B cell (primary cell): ENCODE data around the gene RPL35. TPM values are rescaled to one million over a fixed set of nuclear protein-coding genes. Genes with fewer than 3 reads are reported as not detected.

Experiments
- ATAC-seq: fragments of 200-7000 bp; cut with Tn5 transposase; one replicate; pipeline ENCODE4 v1.10.0; 2021; ENCODE audit warnings: low read depth, mild to moderate bottlenecking, moderate number of reproducible peaks, moderate library complexity
- CTCF ChIA-PET: fragments of 350-600 bp; sonication (Branson Sonifier 250); formaldehyde crosslinking; loops from one replicate; lab custom pipeline; 2021; ENCODE audit warnings: antibody characterized with exemption, inconsistent platforms; lab: Charles Lee
- POLR2A ChIA-PET: fragments of 350-600 bp; sonication (Branson Sonifier 250); formaldehyde crosslinking; loops from one replicate; lab custom pipeline; 2021; ENCODE audit warnings: antibody characterized with exemption; lab: Charles Lee
- DNase-seq: peaks from one replicate; pipeline ENCODE4 v3.0.0; 2013
- H2AFZ ChIP-seq: 2 replicates; pipeline ENCODE4 v1.6.1; 2012; ENCODE audit warnings: mild to moderate bottlenecking, low read depth, low read length; ENCODE audit not compliant: insufficient read depth, poor library complexity, severe bottlenecking
- H3K27ac ChIP-seq, 2 donors: 1 replicate in 1 of 2; 2 replicates in 1 of 2; pipeline ENCODE4 v1.5.1; 2012 to 2013; ENCODE audit warnings: low read length in 2 of 2, mild to moderate bottlenecking in 2 of 2, moderate library complexity in 1 of 2
- H3K27me3 ChIP-seq, 4 experiments: fragments of 200-600 bp in 1 of 4; sonication (generic) in 1 of 4; replicated peaks in 1 of 4; 1 replicate in 2 of 4; 2 replicates in 2 of 4; pipeline versions ENCODE4 v1.6.1 to v1.7.0; 2013 to 2016; ENCODE audit warnings: low read length in 3 of 4, mild to moderate bottlenecking in 2 of 4, mixed read lengths in 1 of 4, moderate library complexity in 1 of 4; ENCODE audit not compliant: insufficient read depth in 4 of 4, control insufficient read depth in 3 of 4; ENCODE audit errors: control extremely low read depth in 1 of 4
- H3K36me3 ChIP-seq, 2 experiments: replicated peaks in 1 of 2; 1 replicate in 1 of 2; 2 replicates in 1 of 2; pipeline versions ENCODE4 v1.6.1 to v1.7.1; 2013; ENCODE audit warnings: low read length in 1 of 2; ENCODE audit not compliant: insufficient read depth in 2 of 2, control insufficient read depth in 1 of 2; ENCODE audit errors: control extremely low read depth in 1 of 2, extremely low read depth in 1 of 2
- H3K4me1 ChIP-seq, 2 donors: fragments of 200-600 bp in 1 of 2; sonication (generic) in 1 of 2; 1 replicate in 1 of 2; 2 replicates in 1 of 2; pipeline versions ENCODE4 v1.5.1 to v1.6.1; 2013 to 2017; ENCODE audit warnings: low read length in 2 of 2; ENCODE audit not compliant: control insufficient read depth in 2 of 2, insufficient read depth in 2 of 2
- H3K4me2 ChIP-seq: replicated peaks from 2 replicates; pipeline ENCODE3; 2012; ENCODE audit warnings: mild to moderate bottlenecking, low read depth, low read length; ENCODE audit not compliant: poor library complexity, severe bottlenecking
- H3K4me3 ChIP-seq, 5 experiments: fragments of 200-600 bp in 1 of 5; sonication (generic) in 1 of 5; 1 replicate in 3 of 5; 2 replicates in 2 of 5; pipeline versions ENCODE4 v1.5.1 to v1.7.0; 2011 to 2016; ENCODE audit warnings: low read length in 4 of 5, mild to moderate bottlenecking in 4 of 5, low read depth in 2 of 5, control low read depth in 1 of 5, moderate library complexity in 1 of 5; ENCODE audit not compliant: insufficient read depth in 1 of 5; ENCODE audit errors: control extremely low read depth in 1 of 5, extremely low read depth in 1 of 5
- H3K79me2 ChIP-seq: fragments of 200-600 bp; sonication (generic); one replicate; pipeline ENCODE4 v1.6.0; 2016; ENCODE audit warnings: low read length; ENCODE audit not compliant: control insufficient read depth, insufficient read depth
- H3K9ac ChIP-seq: fragments of 200-600 bp; sonication (generic); 2 replicates; pipeline ENCODE4 v1.6.1; 2017; ENCODE audit warnings: mild to moderate bottlenecking, low read length, moderate library complexity
- H3K9me3 ChIP-seq, 3 donors: one replicate each; pipeline versions ENCODE4 v1.6.1 to v1.7.1; 2013; ENCODE audit warnings: low read length in 2 of 3; ENCODE audit not compliant: control insufficient read depth in 2 of 3, insufficient read depth in 1 of 3; ENCODE audit errors: control extremely low read depth in 1 of 3
- H4K20me1 ChIP-seq: 2 replicates; pipeline ENCODE4 v1.6.0; 2012; ENCODE audit warnings: mild to moderate bottlenecking, low read length; ENCODE audit not compliant: insufficient read depth, control insufficient read depth, poor library complexity, severe bottlenecking
- H3K27ac Mint-ChIP-seq: one replicate; pipeline ENCODE4 v1.8.0; 2021; ENCODE audit warnings: mixed read lengths
- H3K27me3 Mint-ChIP-seq: one replicate; pipeline ENCODE4 v1.8.0; 2021; ENCODE audit warnings: mixed read lengths
- H3K4me1 Mint-ChIP-seq: one replicate; pipeline ENCODE4 v1.8.0; 2021; ENCODE audit warnings: mixed read lengths
- H3K4me3 Mint-ChIP-seq: one replicate; pipeline ENCODE4 v1.8.0; 2021; ENCODE audit warnings: mixed read lengths
- H3K9me3 Mint-ChIP-seq: one replicate; pipeline ENCODE4 v1.8.0; 2022; ENCODE audit warnings: mixed read lengths; ENCODE audit not compliant: insufficient read depth
- EZH2 ChIP-seq: IDR thresholded peaks from 2 replicates; pipeline ENCODE4 v1.6.1; 2012; ENCODE audit warnings: borderline replicate concordance, low read depth, mild to moderate bottlenecking, moderate library complexity, low read length; ENCODE audit not compliant: insufficient read depth, poor library complexity, severe bottlenecking
- WGBS: methylation state at CpG from one replicate; pipeline ENCODE4 v1.1.5; 2013; ENCODE audit warnings: missing lambda C conversion rate; ENCODE audit not compliant: insufficient coverage; 5-methylcytosine and 5-hydroxymethylcytosine counted together
- intact Hi-C: fragments of 100-400 bp; cut with micrococcal nuclease; formaldehyde crosslinking; loops from one replicate; pipeline ENCODE4 v1.10.0; 2022
- polyA plus RNA-seq: library from polyadenylated mRNA; depleted of rRNA; stranded (reverse); fragments of >200 nt; gene quantifications from 2 replicates; pipeline ENCODE4 v1.2.3, GENCODE V29; 2012
- total RNA-seq, 2 donors: library from RNA; stranded (reverse); fragments of 120-200 nt in 1 of 2; gene quantifications; 1 replicate in 1 of 2; 2 replicates in 1 of 2; pipeline versions ENCODE4 v1.2.3 to v1.2.4, GENCODE V29; 2013 to 2022
- TF ChIP-seq, protein P1 (sequence below): fragments of 200-600 bp; IDR thresholded peaks from one replicate; pipeline ENCODE4 v1.8.0; 2022; ENCODE audit warnings: antibody characterized with exemption, mild to moderate bottlenecking

The RPL35 gene
- total and polyA plus RNA-seq, 2 donors (not counting 1 experiment from before 2014, with no cell fraction given): 1,609 to 3,858 TPM

DNA sequence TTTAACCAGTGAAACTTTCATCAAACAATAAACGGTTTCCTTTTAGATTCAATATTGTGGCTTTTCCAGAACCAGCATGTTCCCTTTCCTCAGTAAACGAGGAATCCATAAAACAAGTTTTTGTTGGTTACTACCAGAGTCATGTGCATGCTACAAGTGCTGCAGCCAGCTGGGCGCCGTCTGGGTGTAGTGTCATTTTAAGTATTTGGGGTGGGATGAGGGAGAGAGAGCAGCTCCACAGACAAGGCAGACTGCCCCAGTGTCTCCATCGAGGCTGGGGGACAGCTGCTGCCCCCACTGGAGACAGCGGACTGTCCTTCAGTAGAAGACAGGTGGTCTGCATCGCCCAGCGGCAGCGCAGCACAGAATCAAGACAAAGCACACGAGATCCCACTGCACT, 17.5 kb upstream of the RPL35 start:
- H3K27me3 ChIP-seq: no peaks in the 10 kb centered on the region
- H3K79me2 ChIP-seq: peaks cover 23% of the 10 kb centered on the region
- no peak overlapping the region for H2AFZ ChIP-seq
- no peak overlapping the region for H3K27ac ChIP-seq
- no peak overlapping the region for H3K27ac Mint-ChIP-seq
- no peak for TF ChIP-seq EZH2
- TF ChIP-seq, protein P1, sequence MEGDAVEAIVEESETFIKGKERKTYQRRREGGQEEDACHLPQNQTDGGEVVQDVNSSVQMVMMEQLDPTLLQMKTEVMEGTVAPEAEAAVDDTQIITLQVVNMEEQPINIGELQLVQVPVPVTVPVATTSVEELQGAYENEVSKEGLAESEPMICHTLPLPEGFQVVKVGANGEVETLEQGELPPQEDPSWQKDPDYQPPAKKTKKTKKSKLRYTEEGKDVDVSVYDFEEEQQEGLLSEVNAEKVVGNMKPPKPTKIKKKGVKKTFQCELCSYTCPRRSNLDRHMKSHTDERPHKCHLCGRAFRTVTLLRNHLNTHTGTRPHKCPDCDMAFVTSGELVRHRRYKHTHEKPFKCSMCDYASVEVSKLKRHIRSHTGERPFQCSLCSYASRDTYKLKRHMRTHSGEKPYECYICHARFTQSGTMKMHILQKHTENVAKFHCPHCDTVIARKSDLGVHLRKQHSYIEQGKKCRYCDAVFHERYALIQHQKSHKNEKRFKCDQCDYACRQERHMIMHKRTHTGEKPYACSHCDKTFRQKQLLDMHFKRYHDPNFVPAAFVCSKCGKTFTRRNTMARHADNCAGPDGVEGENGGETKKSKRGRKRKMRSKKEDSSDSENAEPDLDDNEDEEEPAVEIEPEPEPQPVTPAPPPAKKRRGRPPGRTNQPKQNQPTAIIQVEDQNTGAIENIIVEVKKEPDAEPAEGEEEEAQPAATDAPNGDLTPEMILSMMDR: no peak
- no peak overlapping the region for H3K4me3 ChIP-seq
- CTCF ChIA-PET: no interaction called here
- POLR2A ChIA-PET: no interaction called here
- peaks cover 0 to 74% of the 10 kb centered on the region in 2 experiments for H3K36me3 ChIP-seq
- H3K9me3 Mint-ChIP-seq: no peaks in the 10 kb centered on the region
- H3K4me1 ChIP-seq: peaks cover 0 to 21% of the 10 kb centered on the region in 2 donors
- 96% methylated on average over 8 of the region's 10 CpGs for WGBS
- intact Hi-C loops: no loop called here
- H3K9me3 ChIP-seq: no peaks in the 10 kb centered on the region
- no peak overlapping the region for H3K9ac ChIP-seq
- no peak overlapping the region for H3K4me3 Mint-ChIP-seq
- no peak overlapping the region for H3K4me2 ChIP-seq
- peaks cover 31% of the 10 kb centered on the region for H4K20me1 ChIP-seq
- DNase-seq (no peak), ATAC-seq (no peak)
- peaks cover 5% of the 10 kb centered on the region for H3K4me1 Mint-ChIP-seq
- no peaks in the 10 kb centered on the region for H3K27me3 Mint-ChIP-seq

GRCh38 chr9:124878518-124878917, 16.8 kb upstream of the RPL35 start:
- Mint-ChIP-seq H3K27me3 (no peaks in the 10 kb centered on the region), H3K4me3 (no peak overlapping the region), H3K4me1 (peaks cover 11% of the 10 kb centered on the region), H3K27ac (no peak overlapping the region), H3K9me3 (no peaks in the 10 kb centered on the region)
- Histone ChIP-seq H3K79me2 (peaks cover 30% of the 10 kb centered on the region), H3K27ac (peak overlapping the region in 1 of 2 donors; percentile 24), H3K9me3 (no peaks in the 10 kb centered on the region), H4K20me1 (peaks cover 38% of the 10 kb centered on the region), H3K4me3 (no peak overlapping the region), H3K36me3 (peaks cover 0 to 81% of the 10 kb centered on the region in 2 experiments), H3K27me3 (no peaks in the 10 kb centered on the region), H3K4me2 (no peak overlapping the region), H3K9ac (no peak overlapping the region), H2AFZ (no peak overlapping the region), H3K4me1 (peaks cover 7 to 28% of the 10 kb centered on the region in 2 donors)
- ATAC-seq (no peak), DNase-seq (no peak)
- ChIA-PET POLR2A (no interaction called here), CTCF (interaction anchor here (1.1 kb wide), 1 partner anchor 106 kb away, joined by 3 read pairs; no protein-coding TSS in a partner anchor)
- intact Hi-C loops: no loop called here
- WGBS: 84% methylated on average over 4 of the region's 6 CpGs
- TF ChIP-seq, protein P1: no peak
- no peak for TF ChIP-seq EZH2
